CD4-positive, CD25-positive, alpha-beta regulatory T cell (primary cell): ENCODE results near the gene PHF12. TPM values are rescaled to one million over a fixed set of nuclear protein-coding genes. Genes with fewer than 3 reads are reported as not detected.
"Not testable (repeated sequence)": the region's sequence is repeated elsewhere in the genome, so short reads cannot be mapped to it uniquely, and the experiment has no call there.

Experiments used
- ATAC-seq, 2 donors: fragments of 150-1000 bp; cut with Tn5 transposase; one replicate each; pipeline ENCODE4 v1.10.0; 2021; ENCODE audit warnings: low read depth in 2 of 2, moderate number of reproducible peaks in 2 of 2, moderate library complexity in 1 of 2
- DNase-seq, 3 donors: peaks; one replicate each; pipeline versions ENCODE4 v3.0.0 to v3.0.0-alpha.2; 2012 to 2022; ENCODE audit warnings: mixed read lengths in 1 of 3
- H3K27ac ChIP-seq: one replicate; pipeline ENCODE4 v1.7.0; 2013; ENCODE audit warnings: mild to moderate bottlenecking, low read length; ENCODE audit not compliant: insufficient read depth, poor library complexity, severe bottlenecking
- H3K27me3 ChIP-seq: one replicate; pipeline ENCODE4 v1.7.0; 2013; ENCODE audit warnings: low read length; ENCODE audit not compliant: control insufficient read depth, insufficient read depth
- H3K36me3 ChIP-seq: one replicate; pipeline ENCODE4 v1.7.0; 2013; ENCODE audit warnings: mild to moderate bottlenecking, low read length, moderate library complexity; ENCODE audit not compliant: control insufficient read depth, insufficient read depth
- H3K4me1 ChIP-seq: 2 replicates; pipeline ENCODE4 v1.7.0; 2013; ENCODE audit warnings: mild to moderate bottlenecking, low read length; ENCODE audit not compliant: insufficient read depth, control insufficient read depth, poor library complexity, severe bottlenecking
- H3K4me3 ChIP-seq: one replicate; pipeline ENCODE4 v1.7.0; 2013; ENCODE audit warnings: low read depth, mild to moderate bottlenecking, low read length, moderate library complexity
- H3K9me3 ChIP-seq, 2 experiments: 1 replicate in 1 of 2; 2 replicates in 1 of 2; pipeline ENCODE4 v1.7.0; 2013; ENCODE audit warnings: low read length in 2 of 2, mild to moderate bottlenecking in 1 of 2, moderate library complexity in 1 of 2; ENCODE audit not compliant: control insufficient read depth in 2 of 2
- H3K27ac Mint-ChIP-seq, 3 donors: one replicate each; pipeline ENCODE4 v1.8.0; 2020 to 2022; ENCODE audit warnings: mild to moderate bottlenecking in 3 of 3, mixed read lengths in 3 of 3, moderate library complexity in 2 of 3
- H3K27me3 Mint-ChIP-seq: one replicate; pipeline ENCODE4 v1.8.0; 2022; ENCODE audit warnings: mild to moderate bottlenecking, mixed read lengths
- H3K36me3 Mint-ChIP-seq: one replicate; pipeline ENCODE4 v1.8.0; 2020; ENCODE audit warnings: mixed read lengths
- H3K4me1 Mint-ChIP-seq, 4 donors: one replicate each; pipeline ENCODE4 v1.8.0; 2020 to 2022; ENCODE audit warnings: mixed read lengths in 4 of 4, mild to moderate bottlenecking in 1 of 4
- H3K4me3 Mint-ChIP-seq, 4 donors: one replicate each; pipeline ENCODE4 v1.8.0; 2020 to 2022; ENCODE audit warnings: mild to moderate bottlenecking in 4 of 4, mixed read lengths in 4 of 4, moderate library complexity in 3 of 4
- H3K9me3 Mint-ChIP-seq, 7 donors: one replicate each; pipeline ENCODE4 v1.8.0; 2020 to 2022; ENCODE audit warnings: mixed read lengths in 7 of 7, mild to moderate bottlenecking in 3 of 7, moderate library complexity in 2 of 7
- polyA plus RNA-seq, 4 donors: library from polyadenylated mRNA; unstranded; fragments of 300-500 nt; fragmentation: Illumina TruSeq; gene quantifications; one replicate each; pipeline ENCODE4 v1.2.3, GENCODE V29; 2021
- total RNA-seq: library from RNA; stranded (reverse); gene quantifications from one replicate; pipeline ENCODE4 v1.2.3, GENCODE V29; 2022

The PHF12 gene
- total and polyA plus RNA-seq, 5 donors from 2014 or later, result 5.4 to 200 (median 6.2) TPM

DNA sequence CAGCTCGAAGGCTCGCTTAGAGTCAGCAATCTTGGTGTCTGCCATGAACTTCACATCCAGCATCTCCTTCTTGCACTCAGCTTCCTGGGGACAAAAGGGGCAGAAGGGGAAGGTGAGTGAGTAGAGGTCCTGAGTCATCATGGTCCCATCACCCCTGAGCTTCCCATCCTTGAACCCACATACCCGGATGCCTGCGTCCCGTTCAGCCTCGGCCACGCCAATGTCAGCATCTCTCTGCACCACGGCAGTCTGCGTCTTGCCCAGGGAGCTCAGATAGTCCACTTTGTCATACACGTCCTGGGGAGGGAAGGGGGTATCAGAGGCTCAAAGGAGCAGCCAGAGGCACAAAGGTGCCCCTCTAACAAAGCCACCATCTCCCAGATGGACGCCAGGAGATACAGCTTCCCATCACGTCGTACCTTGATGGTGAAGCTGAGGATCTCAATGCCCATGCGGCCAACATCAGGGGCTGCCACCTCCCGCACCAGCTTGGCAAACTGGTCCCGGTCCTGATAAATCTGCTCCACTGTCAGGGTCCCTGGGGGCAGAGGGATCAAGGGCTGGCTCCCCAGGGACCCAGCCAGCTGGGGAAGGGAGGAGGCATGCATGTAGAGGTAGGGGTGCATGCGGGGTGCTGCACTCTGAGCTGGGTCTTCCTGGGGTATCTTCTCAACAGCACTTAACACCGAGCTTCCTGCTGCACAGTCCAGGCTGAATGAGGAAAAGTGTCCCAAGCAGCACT is 69.0 kb downstream of the PHF12 start:
- H3K27ac ChIP-seq, result no peak overlapping the region
- Mint-ChIP-seq H3K9me3 (no peaks in the 10 kb centered on the region), H3K27me3 (no peaks in the 10 kb centered on the region), H3K27ac (no peak overlapping the region), H3K36me3 (peaks cover 42% of the 10 kb centered on the region), H3K4me3 (no peak overlapping the region), H3K4me1 (peaks cover 0 to 21% (median 5%) of the 10 kb centered on the region in 4 donors)
- H3K9me3 ChIP-seq, result no peaks in the 10 kb centered on the region
- no peaks in the 10 kb centered on the region for H3K27me3 ChIP-seq
- no peak overlapping the region for H3K4me3 ChIP-seq
- no peaks in the 10 kb centered on the region for H3K4me1 ChIP-seq
- DNase-seq (no peak), ATAC-seq (no peak)
- H3K36me3 ChIP-seq, result peaks cover 75% of the 10 kb centered on the region

DNA sequence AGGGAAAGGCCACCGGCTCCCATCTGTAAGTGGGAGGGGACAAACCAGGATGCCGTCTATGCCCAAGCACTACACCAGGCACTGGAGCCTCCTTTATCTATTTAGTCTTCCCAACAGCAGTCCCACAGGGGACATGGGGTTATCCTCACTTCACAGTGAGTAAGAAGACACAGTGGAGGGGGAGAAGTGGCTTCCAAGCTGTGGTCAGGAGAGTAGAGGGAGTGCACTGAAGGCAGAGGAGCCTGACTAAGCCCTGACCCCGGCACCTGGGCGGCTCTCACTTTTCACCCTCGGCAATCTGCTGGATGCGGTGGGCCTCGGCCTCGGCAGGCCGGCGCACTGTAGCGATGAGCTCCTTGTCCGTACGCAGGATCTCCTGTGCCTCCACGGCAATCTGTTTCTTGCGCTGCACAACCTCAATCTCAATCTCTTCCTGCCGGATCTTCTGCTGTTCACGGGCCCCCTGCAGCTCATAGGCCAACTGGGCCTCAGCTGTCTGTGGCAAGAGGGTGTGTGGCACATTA is 69.7 kb downstream of the PHF12 start:
- Mint-ChIP-seq H3K4me1 (peaks cover 0 to 17% (median 5%) of the 10 kb centered on the region in 4 donors), H3K36me3 (peaks cover 42% of the 10 kb centered on the region), H3K9me3 (no peaks in the 10 kb centered on the region), H3K27me3 (no peaks in the 10 kb centered on the region), H3K4me3 (no peak overlapping the region), H3K27ac (no peak overlapping the region)
- H3K9me3 ChIP-seq, result no peaks in the 10 kb centered on the region
- ATAC-seq (no peak), DNase-seq (no peak)
- H3K36me3 ChIP-seq, result peaks cover 71% of the 10 kb centered on the region
- no peaks in the 10 kb centered on the region for H3K4me1 ChIP-seq
- no peak overlapping the region for H3K27ac ChIP-seq
- H3K27me3 ChIP-seq, result no peaks in the 10 kb centered on the region
- H3K4me3 ChIP-seq, result no peak overlapping the region

DNA sequence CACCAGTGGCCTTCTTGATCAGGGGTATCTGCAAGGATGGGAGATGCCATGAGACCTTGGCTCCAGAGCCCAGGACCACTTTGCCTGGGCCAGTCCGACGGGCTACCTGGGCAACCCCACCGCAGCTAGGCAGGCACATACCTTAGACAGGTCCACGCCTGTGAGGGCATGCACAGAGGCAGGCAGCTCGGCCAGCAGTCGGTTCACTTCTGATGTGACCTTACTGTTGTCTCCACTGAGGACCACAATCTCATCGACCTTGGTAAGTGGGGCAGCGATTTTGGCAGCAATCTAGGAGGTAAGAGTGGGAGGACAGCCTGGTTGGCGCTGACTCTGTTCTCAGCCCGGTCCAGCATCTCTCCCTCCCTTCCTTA is 70.8 kb downstream of the PHF12 start:
- Mint-ChIP-seq H3K4me1 (peaks cover 0 to 15% (median 5%) of the 10 kb centered on the region in 4 donors), H3K27ac (no peak overlapping the region), H3K9me3 (no peaks in the 10 kb centered on the region), H3K36me3 (peaks cover 42% of the 10 kb centered on the region), H3K4me3 (no peak overlapping the region), H3K27me3 (no peaks in the 10 kb centered on the region)
- H3K9me3 ChIP-seq, result no peaks in the 10 kb centered on the region
- H3K4me1 ChIP-seq, result no peaks in the 10 kb centered on the region
- no peak for DNase-seq
- no peak overlapping the region for H3K4me3 ChIP-seq
- H3K27me3 ChIP-seq, result no peaks in the 10 kb centered on the region
- ATAC-seq, result no peak
- peaks cover 62% of the 10 kb centered on the region for H3K36me3 ChIP-seq
- H3K27ac ChIP-seq, result no peak overlapping the region

DNA sequence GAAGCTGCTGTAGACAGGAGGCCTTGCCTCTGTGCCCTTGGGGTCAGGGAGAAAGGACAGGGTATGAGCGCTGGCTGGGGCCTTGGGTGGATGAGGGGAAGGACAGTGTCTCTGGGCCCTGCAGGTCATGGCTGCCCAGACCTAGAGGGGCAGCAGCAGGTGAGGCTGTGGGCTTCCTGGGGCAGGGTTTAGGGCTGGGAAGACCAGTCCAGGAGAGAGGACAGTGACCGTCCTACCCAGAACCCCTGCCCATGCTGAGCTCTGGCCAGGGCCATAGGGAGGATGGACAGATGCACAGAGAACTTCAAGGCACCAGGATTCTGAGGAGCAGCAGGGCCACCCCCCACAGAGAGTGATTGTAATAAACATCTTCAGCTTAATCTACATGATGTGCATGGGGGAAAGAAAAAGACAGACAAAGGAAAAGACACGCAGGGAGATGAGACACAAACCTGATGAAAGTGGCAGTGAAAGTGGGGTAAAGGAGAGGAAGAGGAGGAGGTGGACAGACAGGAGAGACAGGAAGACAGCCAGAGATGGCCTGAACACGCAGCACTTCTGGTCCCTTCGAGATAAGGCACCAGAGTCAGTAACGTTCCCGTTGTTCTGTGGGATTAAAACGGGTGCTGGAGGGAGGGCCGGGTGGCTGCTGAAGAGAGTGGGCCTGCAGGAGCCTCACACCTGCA is 71.3 kb downstream of the PHF12 start:
- H3K9me3 ChIP-seq, result no peaks in the 10 kb centered on the region
- Mint-ChIP-seq H3K4me3 (no peak overlapping the region), H3K4me1 (peaks cover 0 to 9% (median 5%) of the 10 kb centered on the region in 4 donors), H3K9me3 (no peaks in the 10 kb centered on the region), H3K27me3 (no peaks in the 10 kb centered on the region), H3K27ac (peak overlapping the region in 1 of 3 donors; percentile 90), H3K36me3 (peaks cover 37% of the 10 kb centered on the region)
- H3K4me3 ChIP-seq, result no peak overlapping the region
- ATAC-seq (no peak), DNase-seq (no peak)
- H3K4me1 ChIP-seq, result no peaks in the 10 kb centered on the region
- no peak overlapping the region for H3K27ac ChIP-seq
- no peaks in the 10 kb centered on the region for H3K27me3 ChIP-seq
- H3K36me3 ChIP-seq, result peaks cover 56% of the 10 kb centered on the region

- ATAC-seq (no peak), DNase-seq (peak in 1 of 3 donors; percentile 28)
- H3K9me3 ChIP-seq, result no peaks in the 10 kb centered on the region
- no peak overlapping the region for H3K4me3 ChIP-seq
- Mint-ChIP-seq H3K27me3 (no peaks in the 10 kb centered on the region), H3K4me3 (no peak overlapping the region), H3K27ac (no peak overlapping the region), H3K36me3 (peaks cover 29% of the 10 kb centered on the region), H3K4me1 (peaks cover 0 to 7% (median 3%) of the 10 kb centered on the region in 4 donors), H3K9me3 (no peaks in the 10 kb centered on the region)
- no peaks in the 10 kb centered on the region for H3K4me1 ChIP-seq
- peaks cover 46% of the 10 kb centered on the region for H3K36me3 ChIP-seq
- no peak overlapping the region for H3K27ac ChIP-seq
- H3K27me3 ChIP-seq, result no peaks in the 10 kb centered on the region
Measured at GRCh38 chr17:28878981-28879380, 72.3 kb downstream of the PHF12 start.

DNA sequence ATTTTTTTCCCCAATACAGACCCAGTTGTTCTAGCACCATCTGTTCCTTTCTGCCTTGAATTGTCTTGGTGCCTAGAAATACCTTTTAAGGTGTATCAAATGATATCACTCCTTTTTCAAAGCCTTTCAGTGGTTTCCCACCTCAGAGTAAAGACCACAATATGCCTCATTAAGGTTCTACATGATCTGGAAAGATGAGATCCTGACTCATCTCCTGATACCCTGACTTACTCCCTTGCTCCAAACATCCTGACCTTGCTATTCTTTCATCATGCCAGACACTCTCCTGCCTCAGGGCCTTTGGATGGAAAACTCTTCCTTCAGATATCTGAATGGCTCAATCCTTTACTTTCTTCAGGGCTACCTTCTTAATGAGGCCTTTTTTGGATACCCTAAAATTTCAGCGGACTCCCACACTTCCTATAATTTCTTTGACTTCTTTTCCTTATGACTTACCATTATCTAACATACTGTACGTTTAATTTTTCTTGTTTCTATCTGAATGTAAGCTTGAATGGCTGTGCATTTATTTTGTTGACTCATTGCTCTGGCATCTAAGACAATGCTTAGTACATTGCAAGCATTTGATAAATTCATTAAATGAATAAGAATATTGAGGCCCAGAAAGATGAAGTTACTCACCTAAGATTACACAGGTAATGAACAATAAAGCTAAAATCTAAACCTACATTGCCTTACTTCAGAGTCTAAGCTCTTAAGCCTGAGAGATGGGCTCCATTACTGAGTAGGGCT is 73.0 kb downstream of the PHF12 start:
- Histone ChIP-seq H3K27ac (no peak overlapping the region), H3K4me3 (no peak overlapping the region), H3K4me1 (no peaks in the 10 kb centered on the region), H3K27me3 (no peaks in the 10 kb centered on the region), H3K9me3 (no peaks in the 10 kb centered on the region), H3K36me3 (peaks cover 42% of the 10 kb centered on the region)
- H3K4me1 Mint-ChIP-seq, result peaks cover 0 to 11% (median 3%) of the 10 kb centered on the region in 4 donors
- DNase-seq (no peak), ATAC-seq (no peak)
- H3K27ac Mint-ChIP-seq, result peak overlapping the region in 1 of 3 donors; percentile 50
- peaks cover 29% of the 10 kb centered on the region for H3K36me3 Mint-ChIP-seq
- H3K27me3 Mint-ChIP-seq, result no peaks in the 10 kb centered on the region
- H3K4me3 Mint-ChIP-seq, result no peak overlapping the region
- no peaks in the 10 kb centered on the region for H3K9me3 Mint-ChIP-seq

DNA sequence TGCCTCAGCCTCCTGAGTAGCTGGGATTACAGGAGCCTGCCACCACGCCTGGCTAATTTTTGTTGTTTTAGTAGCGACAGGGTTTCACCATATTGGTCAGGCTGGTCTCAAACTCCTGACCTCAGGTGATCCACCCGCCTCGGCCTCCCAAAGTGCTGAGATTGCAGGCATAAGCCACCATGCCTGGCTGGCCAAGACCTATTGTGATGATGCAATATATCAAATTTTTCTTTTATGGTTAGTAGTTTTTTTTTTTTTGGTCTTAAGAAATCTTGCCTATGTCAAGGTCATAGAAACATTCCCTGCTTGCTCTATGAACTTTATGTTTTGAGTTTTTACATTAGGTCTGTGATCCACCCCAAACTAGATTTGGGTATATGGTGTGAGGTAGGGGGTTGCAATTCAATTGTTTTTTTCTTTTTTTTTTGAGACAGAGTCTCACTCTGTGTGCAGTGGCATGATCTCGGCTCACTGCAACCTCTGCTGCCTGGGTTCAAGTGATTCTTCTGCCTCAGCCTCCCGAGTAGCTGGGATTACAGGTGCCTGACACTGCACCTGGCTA is 74.1 kb downstream of the PHF12 start:
- H3K36me3 ChIP-seq, result peaks cover 33% of the 10 kb centered on the region
- Mint-ChIP-seq H3K27ac (peak overlapping the region in 2 of 3 donors; percentile 54 to 69), H3K4me1 (peaks cover 0 to 13% (median 5%) of the 10 kb centered on the region in 4 donors), H3K36me3 (peaks cover 24% of the 10 kb centered on the region)
- H3K4me1 ChIP-seq, H3K4me3 Mint-ChIP-seq, H3K9me3 Mint-ChIP-seq, ATAC-seq, H3K4me3 ChIP-seq, H3K27me3 Mint-ChIP-seq, H3K27me3 ChIP-seq, DNase-seq, H3K27ac ChIP-seq, H3K9me3 ChIP-seq: not testable (repeated sequence)
